ENCODE results near the gene EFNA5. TPM values are rescaled to one million over a fixed set of nuclear protein-coding genes. Genes with fewer than 3 reads are reported as not detected.

Gene EFNA5
- total and polyA plus RNA-seq, 2 experiments from 2014 or later, result 7.5 to 10.1 TPM

DNA sequence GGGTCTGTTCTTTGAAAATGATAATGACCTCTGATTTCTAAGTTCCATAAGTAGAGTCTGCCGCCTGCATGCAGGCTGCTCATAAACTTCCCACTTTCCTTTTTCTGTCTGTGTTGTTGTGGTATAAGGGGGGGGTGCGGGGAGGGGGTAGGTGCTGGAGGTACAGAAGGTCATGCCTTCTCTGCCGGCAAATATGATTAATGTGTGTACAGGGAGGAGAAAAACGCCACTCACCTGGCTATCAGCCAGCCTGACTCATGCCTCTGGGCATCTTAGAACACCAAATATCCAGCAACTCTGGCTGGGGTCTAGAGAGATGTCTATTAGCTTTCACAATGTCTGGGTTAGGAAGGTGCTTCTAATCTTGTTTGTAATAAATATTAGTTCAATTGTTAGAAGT is 128.3 kb downstream of the EFNA5 start (continued):
- TF ChIP-seq, protein P1, sequence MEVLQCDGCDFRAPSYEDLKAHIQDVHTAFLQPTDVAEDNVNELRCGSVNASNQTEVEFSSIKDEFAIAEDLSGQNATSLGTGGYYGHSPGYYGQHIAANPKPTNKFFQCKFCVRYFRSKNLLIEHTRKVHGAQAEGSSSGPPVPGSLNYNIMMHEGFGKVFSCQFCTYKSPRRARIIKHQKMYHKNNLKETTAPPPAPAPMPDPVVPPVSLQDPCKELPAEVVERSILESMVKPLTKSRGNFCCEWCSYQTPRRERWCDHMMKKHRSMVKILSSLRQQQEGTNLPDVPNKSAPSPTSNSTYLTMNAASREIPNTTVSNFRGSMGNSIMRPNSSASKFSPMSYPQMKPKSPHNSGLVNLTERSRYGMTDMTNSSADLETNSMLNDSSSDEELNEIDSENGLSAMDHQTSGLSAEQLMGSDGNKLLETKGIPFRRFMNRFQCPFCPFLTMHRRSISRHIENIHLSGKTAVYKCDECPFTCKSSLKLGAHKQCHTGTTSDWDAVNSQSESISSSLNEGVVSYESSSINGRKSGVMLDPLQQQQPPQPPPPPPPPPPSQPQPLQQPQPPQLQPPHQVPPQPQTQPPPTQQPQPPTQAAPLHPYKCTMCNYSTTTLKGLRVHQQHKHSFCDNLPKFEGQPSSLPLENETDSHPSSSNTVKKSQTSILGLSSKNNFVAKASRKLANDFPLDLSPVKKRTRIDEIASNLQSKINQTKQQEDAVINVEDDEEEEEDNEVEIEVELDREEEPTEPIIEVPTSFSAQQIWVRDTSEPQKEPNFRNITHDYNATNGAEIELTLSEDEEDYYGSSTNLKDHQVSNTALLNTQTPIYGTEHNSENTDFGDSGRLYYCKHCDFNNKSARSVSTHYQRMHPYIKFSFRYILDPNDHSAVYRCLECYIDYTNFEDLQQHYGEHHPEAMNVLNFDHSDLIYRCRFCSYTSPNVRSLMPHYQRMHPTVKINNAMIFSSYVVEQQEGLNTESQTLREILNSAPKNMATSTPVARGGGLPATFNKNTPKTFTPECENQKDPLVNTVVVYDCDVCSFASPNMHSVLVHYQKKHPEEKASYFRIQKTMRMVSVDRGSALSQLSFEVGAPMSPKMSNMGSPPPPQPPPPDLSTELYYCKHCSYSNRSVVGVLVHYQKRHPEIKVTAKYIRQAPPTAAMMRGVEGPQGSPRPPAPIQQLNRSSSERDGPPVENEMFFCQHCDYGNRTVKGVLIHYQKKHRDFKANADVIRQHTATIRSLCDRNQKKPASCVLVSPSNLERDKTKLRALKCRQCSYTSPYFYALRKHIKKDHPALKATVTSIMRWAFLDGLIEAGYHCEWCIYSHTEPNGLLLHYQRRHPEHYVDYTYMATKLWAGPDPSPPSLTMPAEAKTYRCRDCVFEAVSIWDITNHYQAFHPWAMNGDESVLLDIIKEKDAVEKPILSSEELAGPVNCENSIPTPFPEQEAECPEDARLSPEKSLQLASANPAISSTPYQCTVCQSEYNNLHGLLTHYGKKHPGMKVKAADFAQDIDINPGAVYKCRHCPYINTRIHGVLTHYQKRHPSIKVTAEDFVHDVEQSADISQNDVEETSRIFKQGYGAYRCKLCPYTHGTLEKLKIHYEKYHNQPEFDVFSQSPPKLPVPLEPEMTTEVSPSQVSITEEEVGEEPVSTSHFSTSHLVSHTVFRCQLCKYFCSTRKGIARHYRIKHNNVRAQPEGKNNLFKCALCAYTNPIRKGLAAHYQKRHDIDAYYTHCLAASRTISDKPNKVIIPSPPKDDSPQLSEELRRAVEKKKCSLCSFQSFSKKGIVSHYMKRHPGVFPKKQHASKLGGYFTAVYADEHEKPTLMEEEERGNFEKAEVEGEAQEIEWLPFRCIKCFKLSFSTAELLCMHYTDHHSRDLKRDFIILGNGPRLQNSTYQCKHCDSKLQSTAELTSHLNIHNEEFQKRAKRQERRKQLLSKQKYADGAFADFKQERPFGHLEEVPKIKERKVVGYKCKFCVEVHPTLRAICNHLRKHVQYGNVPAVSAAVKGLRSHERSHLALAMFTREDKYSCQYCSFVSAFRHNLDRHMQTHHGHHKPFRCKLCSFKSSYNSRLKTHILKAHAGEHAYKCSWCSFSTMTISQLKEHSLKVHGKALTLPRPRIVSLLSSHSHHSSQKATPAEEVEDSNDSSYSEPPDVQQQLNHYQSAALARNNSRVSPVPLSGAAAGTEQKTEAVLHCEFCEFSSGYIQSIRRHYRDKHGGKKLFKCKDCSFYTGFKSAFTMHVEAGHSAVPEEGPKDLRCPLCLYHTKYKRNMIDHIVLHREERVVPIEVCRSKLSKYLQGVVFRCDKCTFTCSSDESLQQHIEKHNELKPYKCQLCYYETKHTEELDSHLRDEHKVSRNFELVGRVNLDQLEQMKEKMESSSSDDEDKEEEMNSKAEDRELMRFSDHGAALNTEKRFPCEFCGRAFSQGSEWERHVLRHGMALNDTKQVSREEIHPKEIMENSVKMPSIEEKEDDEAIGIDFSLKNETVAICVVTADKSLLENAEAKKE (CRISPR knock-in tag; IDR thresholded peaks at IDR 0.05), result no peak
- TF ChIP-seq, protein P2, sequence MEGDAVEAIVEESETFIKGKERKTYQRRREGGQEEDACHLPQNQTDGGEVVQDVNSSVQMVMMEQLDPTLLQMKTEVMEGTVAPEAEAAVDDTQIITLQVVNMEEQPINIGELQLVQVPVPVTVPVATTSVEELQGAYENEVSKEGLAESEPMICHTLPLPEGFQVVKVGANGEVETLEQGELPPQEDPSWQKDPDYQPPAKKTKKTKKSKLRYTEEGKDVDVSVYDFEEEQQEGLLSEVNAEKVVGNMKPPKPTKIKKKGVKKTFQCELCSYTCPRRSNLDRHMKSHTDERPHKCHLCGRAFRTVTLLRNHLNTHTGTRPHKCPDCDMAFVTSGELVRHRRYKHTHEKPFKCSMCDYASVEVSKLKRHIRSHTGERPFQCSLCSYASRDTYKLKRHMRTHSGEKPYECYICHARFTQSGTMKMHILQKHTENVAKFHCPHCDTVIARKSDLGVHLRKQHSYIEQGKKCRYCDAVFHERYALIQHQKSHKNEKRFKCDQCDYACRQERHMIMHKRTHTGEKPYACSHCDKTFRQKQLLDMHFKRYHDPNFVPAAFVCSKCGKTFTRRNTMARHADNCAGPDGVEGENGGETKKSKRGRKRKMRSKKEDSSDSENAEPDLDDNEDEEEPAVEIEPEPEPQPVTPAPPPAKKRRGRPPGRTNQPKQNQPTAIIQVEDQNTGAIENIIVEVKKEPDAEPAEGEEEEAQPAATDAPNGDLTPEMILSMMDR (conservative IDR thresholded peaks at IDR 0.05; ENCODE audit: low read depth in 2 of 2), result no peak
- TF ChIP-seq ZNF114 (CRISPR knock-in tag; IDR thresholded peaks at IDR 0.05) (no peak), EZH2 (IDR thresholded peaks at IDR 0.05; ENCODE audit: low read depth, unreplicated experiment) (no peak), ZNF331 (CRISPR knock-in tag; IDR thresholded peaks at IDR 0.05; ENCODE audit: low read depth) (no peak)
- TF ChIP-seq, protein P3, sequence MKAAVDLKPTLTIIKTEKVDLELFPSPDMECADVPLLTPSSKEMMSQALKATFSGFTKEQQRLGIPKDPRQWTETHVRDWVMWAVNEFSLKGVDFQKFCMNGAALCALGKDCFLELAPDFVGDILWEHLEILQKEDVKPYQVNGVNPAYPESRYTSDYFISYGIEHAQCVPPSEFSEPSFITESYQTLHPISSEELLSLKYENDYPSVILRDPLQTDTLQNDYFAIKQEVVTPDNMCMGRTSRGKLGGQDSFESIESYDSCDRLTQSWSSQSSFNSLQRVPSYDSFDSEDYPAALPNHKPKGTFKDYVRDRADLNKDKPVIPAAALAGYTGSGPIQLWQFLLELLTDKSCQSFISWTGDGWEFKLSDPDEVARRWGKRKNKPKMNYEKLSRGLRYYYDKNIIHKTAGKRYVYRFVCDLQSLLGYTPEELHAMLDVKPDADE (IDR thresholded peaks at IDR 0.05), result no peak

DNA sequence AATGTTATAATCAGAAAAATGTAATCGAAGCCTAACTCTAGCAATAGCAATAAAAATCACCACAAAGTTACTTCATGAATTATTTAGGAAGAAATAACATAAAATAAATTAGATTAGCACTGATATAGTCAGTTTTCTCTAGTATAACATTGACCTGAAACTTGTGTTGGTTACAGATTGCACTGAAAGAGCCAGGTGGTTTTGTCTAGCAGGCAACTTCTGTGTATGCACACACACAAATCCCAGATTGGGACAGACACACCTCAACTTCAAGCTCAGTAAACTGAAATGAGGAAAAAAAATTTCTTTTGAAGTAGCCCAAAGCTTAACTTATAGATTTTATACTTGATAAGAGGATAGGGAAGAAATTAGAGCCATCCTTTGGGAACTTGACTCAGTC is 129.3 kb downstream of the EFNA5 start:
- no peak for TF ChIP-seq NANOG (IDR thresholded peaks at IDR 0.05; ENCODE audit: borderline replicate concordance)
- Mint-ChIP-seq H3K27me3 (ENCODE audit: insufficient read depth, low read depth, poor library complexity) (no peaks in the 10 kb centered on the region), H3K27ac (no peak overlapping the region), H3K9me3 (no peaks in the 10 kb centered on the region), H3K4me3 (no peak overlapping the region), H3K36me3 (ENCODE audit: low read depth) (no peaks in the 10 kb centered on the region), H3K4me1 (peaks cover 50% of the 10 kb centered on the region)
- Histone ChIP-seq H3F3A (replicated peaks; ENCODE audit: low read depth) (no peaks in the 10 kb centered on the region), H3K27me3 (ENCODE audit: insufficient read depth) (no peaks in the 10 kb centered on the region), H3K4me3 (no peak overlapping the region), H3K36me3 (ENCODE audit: insufficient read depth) (no peaks in the 10 kb centered on the region), H3K79me2 (replicated peaks; ENCODE audit: insufficient read depth) (no peaks in the 10 kb centered on the region), H3K4me1 (ENCODE audit: insufficient read depth) (peaks cover 21% of the 10 kb centered on the region), H4K20me1 (replicated peaks; ENCODE audit: insufficient read depth) (no peaks in the 10 kb centered on the region), H2AFZ (no peak overlapping the region), H3K27ac (ENCODE audit: low read depth) (no peak overlapping the region; the same call in 1 of the 2 replicates), H3K9me2 (ENCODE audit: insufficient read depth) (no peaks in the 10 kb centered on the region), H3K4me2 (no peak overlapping the region)
- ATAC-seq (no peak), DNase-seq (ENCODE audit: low spot score) (no peak)
